Prostate gland (tissue), 2 donors: ENCODE results near the gene HOXB1. TPM values are rescaled to one million over a fixed set of nuclear protein-coding genes. Genes with fewer than 3 reads are reported as not detected.
"Not testable (repeated sequence)": the region's sequence is repeated elsewhere in the genome, so short reads cannot be mapped to it uniquely, and the experiment has no call there.

Experiments
- DNase-seq: peaks from one replicate; pipeline ENCODE4 v3.0.0-alpha.2; 2019; ENCODE audit warnings: low spot score
- H3K27ac ChIP-seq, 2 donors: fragments of 200-600 bp; sonication (generic); 2 replicates each; pipeline ENCODE4 v1.5.1; 2017 to 2019
- H3K27me3 ChIP-seq: fragments of 200-600 bp; sonication (generic); replicated peaks from 2 replicates; pipeline ENCODE4 v1.5.1; 2019; ENCODE audit not compliant: insufficient read depth
- H3K36me3 ChIP-seq, 2 donors: fragments of 200-600 bp; sonication (generic); 1 replicate in 1 of 2; 2 replicates in 1 of 2; pipeline versions ENCODE4 v1.5.1 to v1.8.1; 2017 to 2019
- H3K4me1 ChIP-seq: fragments of 200-600 bp; sonication (generic); replicated peaks from 2 replicates; pipeline ENCODE4 v1.5.1; 2019
- H3K4me3 ChIP-seq, 2 donors: fragments of 200-600 bp; sonication (generic); 2 replicates each; pipeline ENCODE4 v1.5.1; 2017 to 2019
- H3K9me3 ChIP-seq: fragments of 200-600 bp; sonication (generic); 2 replicates; pipeline ENCODE4 v1.5.1; 2017
- CTCF ChIP-seq, 4 experiments: fragments of 200-600 bp in 2 of 4; fragments of 450-650 bp in 2 of 4; sonication (generic) in 2 of 4; IDR thresholded peaks; 1 replicate in 3 of 4; 2 replicates in 1 of 4; pipeline ENCODE4 v1.5.1; 2016 to 2019; ENCODE audit warnings: antibody characterized with exemption in 4 of 4, mild to moderate bottlenecking in 2 of 4, moderate library complexity in 2 of 4
- POLR2A ChIP-seq: fragments of 450-650 bp; IDR thresholded peaks from one replicate; pipeline ENCODE4 v1.6.1; 2016; ENCODE audit warnings: antibody characterized with exemption, mild to moderate bottlenecking
- POLR2AphosphoS5 ChIP-seq: sonication (generic); formaldehyde crosslinking; IDR thresholded peaks from one replicate; pipeline ENCODE4 v1.6.1; 2017; ENCODE audit warnings: antibody characterized with exemption
- WGBS: methylation state at CpG from one replicate; pipeline ENCODE4 v1.1.5; 2018; 5-methylcytosine and 5-hydroxymethylcytosine counted together
- intact Hi-C: fragments of 100-400 bp; cut with DNase I; formaldehyde crosslinking; loops from one replicate; pipeline ENCODE4 v1.14.2; 2022
- total RNA-seq, 2 donors: library from RNA; depleted of rRNA; stranded (reverse); fragments of >200 nt; gene quantifications; one replicate each; pipeline ENCODE4 v1.1.0, GENCODE V29; 2016

The HOXB1 gene
- total RNA-seq, 2 donors from 2014 or later = not detected

DNA sequence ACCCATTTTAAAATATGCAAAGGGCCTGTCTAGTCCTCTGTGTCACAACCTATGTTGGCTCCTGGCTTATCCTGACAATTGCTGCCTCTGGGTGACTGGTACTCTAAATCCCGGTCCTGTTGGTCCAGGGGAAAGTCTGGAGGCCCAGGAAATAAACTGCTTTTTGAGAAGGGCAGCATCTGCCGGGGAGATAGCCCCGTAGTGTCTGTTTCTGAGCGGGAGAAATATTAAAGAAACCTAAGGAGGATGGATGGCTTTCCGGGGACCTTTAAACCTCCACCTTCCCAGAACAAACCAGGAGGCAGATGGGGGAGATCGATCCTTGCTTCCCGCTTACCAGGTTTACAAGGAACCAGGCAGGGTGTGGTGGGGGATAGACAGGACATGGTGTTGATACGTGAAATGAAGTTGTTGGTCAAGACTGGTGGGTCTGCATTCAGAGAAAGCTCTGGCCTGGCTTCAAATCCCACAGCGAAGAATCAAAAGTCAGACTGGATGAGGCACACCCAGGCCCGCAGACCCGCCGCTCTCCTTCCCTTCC lies 10.3 kb upstream of the HOXB1 start:
- H3K27me3 ChIP-seq = no peaks in the 10 kb centered on the region
- intact Hi-C loops = no loop called here
- H3K36me3 ChIP-seq = no peaks in the 10 kb centered on the region
- DNase-seq = no peak
- no peaks in the 10 kb centered on the region for H3K4me1 ChIP-seq
- peak overlapping the region; percentile 83 to 87 for H3K27ac ChIP-seq
- peak overlapping the region; percentile 23 to 41 for H3K4me3 ChIP-seq
- TF ChIP-seq CTCF (IDR thresholded peaks at IDR 0.05) (no peak), POLR2AphosphoS5 (no peak), POLR2A (no peak)
- WGBS = 64% methylated on average over 12 of the region's 12 CpGs
- H3K9me3 ChIP-seq = no peaks in the 10 kb centered on the region

GRCh38 chr17:48540213-48540612 lies 9.4 kb upstream of the HOXB1 start:
- Histone ChIP-seq H3K27ac (no peak overlapping the region), H3K4me1 (no peaks in the 10 kb centered on the region), H3K4me3 (no peak overlapping the region), H3K36me3 (no peaks in the 10 kb centered on the region), H3K27me3 (no peaks in the 10 kb centered on the region), H3K9me3 (no peaks in the 10 kb centered on the region)
- WGBS = 92% methylated on average over 1 of the region's 1 CpG
- TF ChIP-seq POLR2AphosphoS5 (no peak), POLR2A (no peak), CTCF (IDR thresholded peaks at IDR 0.05) (no peak)
- DNase-seq = no peak
- intact Hi-C loops = no loop called here

DNA sequence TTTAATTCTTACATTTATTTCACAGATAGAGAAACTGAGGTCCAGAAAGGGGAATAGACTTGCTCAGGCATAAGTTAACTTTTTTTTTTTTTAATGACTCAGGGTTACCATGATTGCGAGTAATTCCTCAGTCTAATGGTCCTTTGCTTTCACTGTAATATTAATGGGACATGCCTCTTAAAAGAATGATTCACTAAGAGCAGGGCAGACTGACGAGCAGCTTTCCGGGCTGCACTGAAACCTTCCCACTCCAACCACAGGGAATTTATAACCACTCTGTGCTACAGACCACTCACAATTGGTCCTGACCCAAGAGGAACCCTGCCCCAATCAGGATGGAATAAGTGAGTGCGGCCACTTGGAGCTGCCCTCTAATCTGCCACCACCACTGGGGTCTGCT lies 8.4 kb upstream of the HOXB1 start:
- 93% methylated on average over 4 of the region's 4 CpGs for WGBS
- no peak for TF ChIP-seq POLR2A
- no peak for TF ChIP-seq CTCF (IDR thresholded peaks at IDR 0.05)
- no peak for TF ChIP-seq POLR2AphosphoS5
- no peaks in the 10 kb centered on the region for H3K9me3 ChIP-seq

GRCh38 chr17:48537316-48537715 lies 6.5 kb upstream of the HOXB1 start:
- 96% methylated on average over 3 of the region's 3 CpGs for WGBS
- no peak for TF ChIP-seq CTCF (IDR thresholded peaks at IDR 0.05)
- TF ChIP-seq POLR2AphosphoS5 = no peak
- TF ChIP-seq POLR2A = no peak
- no peaks in the 10 kb centered on the region for H3K27me3 ChIP-seq

More for the DNA sequence above, 8.4 kb upstream of the HOXB1 start:
- no peak overlapping the region for H3K27ac ChIP-seq
- no peaks in the 10 kb centered on the region for H3K27me3 ChIP-seq
- intact Hi-C loops = no loop called here
- no peak for DNase-seq
- no peak overlapping the region for H3K4me3 ChIP-seq
- no peaks in the 10 kb centered on the region for H3K4me1 ChIP-seq
- no peaks in the 10 kb centered on the region for H3K36me3 ChIP-seq

DNA sequence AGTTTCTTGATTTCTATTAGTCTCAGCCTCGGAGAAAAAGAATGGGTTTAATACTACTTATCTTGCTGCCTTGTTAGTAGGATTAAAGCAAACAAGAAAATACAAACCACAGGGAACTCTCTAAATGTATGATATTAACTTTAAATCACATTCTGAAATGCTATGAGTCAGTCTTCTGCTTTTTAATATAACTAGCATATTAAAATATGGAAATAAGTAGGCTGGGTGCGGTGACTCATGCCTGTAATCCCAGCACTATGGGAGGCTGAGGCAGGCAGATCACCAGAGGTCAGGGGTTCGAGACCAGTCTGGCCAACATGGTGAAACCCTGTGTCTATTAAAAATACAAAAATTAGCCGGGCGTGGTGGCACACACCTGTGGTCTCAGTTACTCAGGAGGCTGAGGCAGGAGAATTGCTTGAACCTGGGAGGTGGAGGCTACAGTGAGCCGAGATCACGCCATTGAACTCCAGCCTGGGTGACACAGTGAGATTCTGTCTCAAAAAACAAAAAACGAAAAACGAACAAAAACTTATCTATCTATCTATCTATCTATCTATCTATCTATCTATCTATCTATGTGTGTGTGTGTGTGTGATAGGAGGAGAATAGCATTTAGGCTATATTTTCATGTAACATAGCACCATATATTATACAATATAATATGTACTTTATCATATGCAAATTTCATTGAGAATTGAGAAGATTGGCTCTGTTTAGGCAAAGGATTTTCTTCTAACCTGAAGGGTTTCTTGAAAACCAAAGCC lies 5.2 kb upstream of the HOXB1 start:
- WGBS = 94% methylated on average over 9 of the region's 9 CpGs

More at GRCh38 chr17:48537316-48537715, 6.5 kb upstream of the HOXB1 start:
- Histone ChIP-seq H3K27ac (no peak overlapping the region), H3K36me3 (no peaks in the 10 kb centered on the region), H3K4me3 (no peak overlapping the region), H3K4me1 (no peaks in the 10 kb centered on the region), H3K9me3 (no peaks in the 10 kb centered on the region)
- DNase-seq = no peak
- intact Hi-C loops = no loop called here

More for the DNA sequence above, 5.2 kb upstream of the HOXB1 start:
- intact Hi-C loops, H3K9me3 ChIP-seq, H3K4me1 ChIP-seq, DNase-seq, H3K4me3 ChIP-seq, H3K36me3 ChIP-seq, H3K27ac ChIP-seq, H3K27me3 ChIP-seq: not testable (repeated sequence)
